DOHH2 (cell line): ENCODE results near the gene MED12L.

Experiments used
- EZH2phosphoT487 ChIP-seq: fragments of 200-600 bp; sonication (generic); IDR thresholded peaks from 2 replicates; pipeline ENCODE4 v1.6.1; 2017; ENCODE audit warnings: borderline replicate concordance, mild to moderate bottlenecking, antibody characterized with exemption, low read length, moderate library complexity, mixed read lengths
- TF ChIP-seq, protein P1 (sequence below): fragments of 200-600 bp; sonication (generic); IDR thresholded peaks from one replicate; pipeline ENCODE4 v1.5.1; 2014; ENCODE audit warnings: antibody characterized with exemption, mild to moderate bottlenecking, low read depth, low read length; ENCODE audit not compliant: poor library complexity, severe bottlenecking

- TF ChIP-seq, protein P1, sequence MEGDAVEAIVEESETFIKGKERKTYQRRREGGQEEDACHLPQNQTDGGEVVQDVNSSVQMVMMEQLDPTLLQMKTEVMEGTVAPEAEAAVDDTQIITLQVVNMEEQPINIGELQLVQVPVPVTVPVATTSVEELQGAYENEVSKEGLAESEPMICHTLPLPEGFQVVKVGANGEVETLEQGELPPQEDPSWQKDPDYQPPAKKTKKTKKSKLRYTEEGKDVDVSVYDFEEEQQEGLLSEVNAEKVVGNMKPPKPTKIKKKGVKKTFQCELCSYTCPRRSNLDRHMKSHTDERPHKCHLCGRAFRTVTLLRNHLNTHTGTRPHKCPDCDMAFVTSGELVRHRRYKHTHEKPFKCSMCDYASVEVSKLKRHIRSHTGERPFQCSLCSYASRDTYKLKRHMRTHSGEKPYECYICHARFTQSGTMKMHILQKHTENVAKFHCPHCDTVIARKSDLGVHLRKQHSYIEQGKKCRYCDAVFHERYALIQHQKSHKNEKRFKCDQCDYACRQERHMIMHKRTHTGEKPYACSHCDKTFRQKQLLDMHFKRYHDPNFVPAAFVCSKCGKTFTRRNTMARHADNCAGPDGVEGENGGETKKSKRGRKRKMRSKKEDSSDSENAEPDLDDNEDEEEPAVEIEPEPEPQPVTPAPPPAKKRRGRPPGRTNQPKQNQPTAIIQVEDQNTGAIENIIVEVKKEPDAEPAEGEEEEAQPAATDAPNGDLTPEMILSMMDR, result no peak
- no peak for TF ChIP-seq EZH2phosphoT487
These were observed 228.7 kb downstream of the MED12L start for GRCh38 chr3:151314137-151314536.
